CD4-positive, alpha-beta T cell treated with Interleukin-4 for 1 hour (primary cell): ENCODE data around the gene ABHD16B.

ENCODE experiments used
- DNase-seq, 2 donors: peaks; one replicate each; pipeline ENCODE4 v3.0.0-alpha.2; 2020 to 2022

The ABHD16B gene

DNA sequence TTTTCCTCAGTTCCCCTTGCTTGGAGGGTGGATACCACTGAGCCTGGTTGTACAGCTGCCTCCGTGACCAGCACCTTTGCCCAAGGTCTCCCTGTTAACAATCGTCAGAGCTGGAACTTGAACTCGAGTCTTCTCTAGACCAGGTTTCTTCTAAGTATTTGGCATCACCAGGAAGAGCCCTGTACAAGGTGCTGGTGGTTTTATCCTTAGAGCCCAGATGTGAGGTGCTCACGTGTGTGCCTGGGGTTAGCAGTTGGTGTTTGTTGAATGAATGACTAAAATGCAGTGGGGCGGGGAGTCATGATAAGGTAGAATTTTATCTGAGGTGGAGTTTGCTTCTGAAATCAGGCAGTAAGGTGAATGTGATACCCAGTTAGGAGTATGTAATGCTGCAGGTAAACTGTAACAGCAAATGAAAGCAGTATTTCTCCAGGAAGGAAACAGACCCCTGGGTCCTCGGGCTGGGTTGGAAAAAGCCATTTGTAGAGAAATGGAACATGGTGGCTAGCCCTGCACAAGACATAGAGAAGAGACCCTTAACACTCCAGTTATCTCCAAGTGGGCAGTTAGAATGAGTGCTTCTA, 36.8 kb downstream of the ABHD16B start:
- no peak for DNase-seq

DNA sequence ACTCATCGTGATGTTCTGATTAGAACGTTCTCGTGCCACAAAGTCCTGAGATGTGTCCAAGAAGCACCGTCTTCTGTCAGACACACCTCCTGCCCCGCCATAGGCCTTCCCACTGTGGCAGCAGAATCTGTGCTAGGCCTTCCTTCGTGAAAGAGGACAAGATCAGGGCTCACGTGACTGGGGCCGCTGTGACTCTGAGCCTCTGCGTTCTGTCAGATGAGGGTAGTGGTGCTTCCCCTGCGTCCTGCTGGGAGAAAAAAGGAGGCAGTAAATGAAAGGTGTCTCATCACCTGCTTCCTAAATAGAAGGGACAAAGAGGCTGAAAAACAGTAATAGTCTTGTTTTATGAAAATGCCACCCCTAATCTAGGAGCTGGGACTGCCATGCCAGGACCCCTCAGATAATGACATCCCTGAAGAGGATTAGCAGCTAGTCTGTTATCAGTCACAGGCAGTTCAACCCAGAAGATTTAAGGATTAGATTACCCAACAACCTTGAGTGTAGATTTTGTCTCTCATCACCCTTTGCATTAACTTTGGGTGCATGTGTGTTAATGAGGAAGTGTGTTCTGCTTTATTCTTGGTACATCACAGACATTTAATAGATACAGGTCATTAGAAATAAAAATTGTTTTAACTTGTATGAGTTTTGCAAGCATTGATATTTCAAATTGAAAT, 37.7 kb downstream of the ABHD16B start:
- peak in 1 of 2 donors; percentile 16 for DNase-seq

- no peak for DNase-seq
Observed at GRCh38 chr20:63900413-63900812, 39.1 kb downstream of the ABHD16B start.

GRCh38 chr20:63903796-63904561, 42.7 kb downstream of the ABHD16B start:
- DNase-seq: peak in 1 of 2 donors; percentile 21

GRCh38 chr20:63908008-63908682, 46.8 kb downstream of the ABHD16B start:
- DNase-seq: no peak

GRCh38 chr20:63911176-63911575, 49.9 kb downstream of the ABHD16B start:
- DNase-seq: no peak
